Kidney epithelial cell (primary cell): ENCODE measurements around the gene HOMER2. TPM values are rescaled to one million over a fixed set of nuclear protein-coding genes. Genes with fewer than 3 reads are reported as not detected.
"Not testable (repeated sequence)": the region's sequence is repeated elsewhere in the genome, so short reads cannot be mapped to it uniquely, and the experiment has no call there.

ENCODE experiments used
- DNase-seq: peaks from one replicate; pipeline ENCODE4 v3.0.0-alpha.2; 2010; ENCODE audit warnings: low read depth
- H3K27me3 ChIP-seq: 2 replicates; pipeline ENCODE4 v1.6.0; 2011; ENCODE audit warnings: low read length; ENCODE audit not compliant: control insufficient read depth, insufficient read depth
- H3K36me3 ChIP-seq: 2 replicates; pipeline ENCODE4 v1.5.1; 2011; ENCODE audit warnings: low read length; ENCODE audit not compliant: control insufficient read depth, insufficient read depth
- H3K4me3 ChIP-seq: 2 replicates; pipeline ENCODE4 v1.5.1; 2011; ENCODE audit warnings: low read depth, mild to moderate bottlenecking, control low read depth, low read length
- CTCF ChIP-seq: IDR thresholded peaks from 2 replicates; pipeline ENCODE4 v1.5.1; 2011; ENCODE audit warnings: mild to moderate bottlenecking, moderate library complexity, low read length, control low read depth, inconsistent platforms; ENCODE audit not compliant: insufficient read depth, poor library complexity, severe bottlenecking
- total RNA-seq: library from RNA; depleted of rRNA; stranded (reverse); fragments of >200 nt; gene quantifications from 2 replicates; pipeline ENCODE4 v1.2.3, GENCODE V29; 2015

Gene HOMER2
- total RNA-seq, 1 donor from 2014 or later, result 56.4 TPM

GRCh38 chr15:82831894-82832600, 120.5 kb downstream of the HOMER2 start:
- H3K27me3 ChIP-seq, result no peaks in the 10 kb centered on the region
- no peak overlapping the region for H3K4me3 ChIP-seq
- TF ChIP-seq CTCF, result no peak
- no peak for DNase-seq
- peaks cover 5% of the 10 kb centered on the region for H3K36me3 ChIP-seq

GRCh38 chr15:82830427-82831173, 121.9 kb downstream of the HOMER2 start:
- TF ChIP-seq CTCF, result no peak
- Histone ChIP-seq H3K36me3 (peaks cover 5% of the 10 kb centered on the region), H3K27me3 (no peaks in the 10 kb centered on the region), H3K4me3 (no peak overlapping the region)
- no peak for DNase-seq

- DNase-seq, result no peak
- H3K36me3 ChIP-seq, result peaks cover 1% of the 10 kb centered on the region
Measured at GRCh38 chr15:82829234-82829633, 123.3 kb downstream of the HOMER2 start.

GRCh38 chr15:82828075-82828474, 124.4 kb downstream of the HOMER2 start:
- Histone ChIP-seq H3K27me3 (no peaks in the 10 kb centered on the region), H3K36me3 (peaks cover 2% of the 10 kb centered on the region), H3K4me3 (no peak overlapping the region)
- no peak for TF ChIP-seq CTCF
- no peak for DNase-seq

More at GRCh38 chr15:82829234-82829633, 123.3 kb downstream of the HOMER2 start:
- TF ChIP-seq CTCF, result no peak
- Histone ChIP-seq H3K4me3 (no peak overlapping the region), H3K27me3 (no peaks in the 10 kb centered on the region)

GRCh38 chr15:82823049-82823448, 129.5 kb downstream of the HOMER2 start:
- H3K27me3 ChIP-seq, result no peaks in the 10 kb centered on the region
- no peak overlapping the region for H3K4me3 ChIP-seq
- H3K36me3 ChIP-seq, result peaks cover 2% of the 10 kb centered on the region
- DNase-seq, result no peak
- TF ChIP-seq CTCF, result no peak

GRCh38 chr15:82821851-82822250, 130.7 kb downstream of the HOMER2 start:
- not testable (repeated sequence) for H3K27me3 ChIP-seq, H3K36me3 ChIP-seq, H3K4me3 ChIP-seq, DNase-seq

GRCh38 chr15:82821396-82821795, 131.1 kb downstream of the HOMER2 start:
- H3K27me3 ChIP-seq, H3K36me3 ChIP-seq, H3K4me3 ChIP-seq: not testable (repeated sequence)
- DNase-seq, result peak; percentile 74
